Suprapubic skin (tissue), 4 donors: ENCODE measurements around the gene ISL2.

Experiments
- CTCF ChIP-seq, 2 donors: fragments of 200-600 bp in 1 of 2; fragments of 450-650 bp in 1 of 2; sonication (generic) in 1 of 2; IDR thresholded peaks; one replicate each; pipeline ENCODE4 v1.5.1; 2016 to 2019; ENCODE audit warnings: antibody characterized with exemption in 2 of 2, mild to moderate bottlenecking in 1 of 2, moderate library complexity in 1 of 2
- EP300 ChIP-seq: sonication (generic); formaldehyde crosslinking; IDR thresholded peaks from one replicate; pipeline ENCODE4 v1.6.1; 2017; ENCODE audit warnings: antibody characterized with exemption
- POLR2A ChIP-seq, 2 donors: fragments of 450-650 bp; IDR thresholded peaks; one replicate each; pipeline ENCODE4 v1.6.1; 2017; ENCODE audit warnings: antibody characterized with exemption in 2 of 2, mild to moderate bottlenecking in 2 of 2, moderate library complexity in 2 of 2
- POLR2AphosphoS5 ChIP-seq, 3 donors: sonication (generic); formaldehyde crosslinking; IDR thresholded peaks; one replicate each; pipeline ENCODE4 v1.6.1; 2017; ENCODE audit warnings: antibody characterized with exemption in 3 of 3

GRCh38 chr15:76341366-76342057, 4.9 kb downstream of the ISL2 start:
- TF ChIP-seq CTCF (IDR thresholded peaks at IDR 0.05) (no peak), POLR2AphosphoS5 (IDR thresholded peaks at IDR 0.05) (no peak), POLR2A (IDR thresholded peaks at IDR 0.05) (no peak), EP300 (no peak)
